Sigmoid colon (tissue), 3 donors: Measurements from ENCODE around the gene AUTS2.

Experiments
- CTCF ChIP-seq, 4 experiments: fragments of 450-650 bp in 3 of 4; fragments of 200-600 bp in 1 of 4; IDR thresholded peaks; one replicate each; pipeline ENCODE4 v1.5.1; 2016 to 2019; ENCODE audit warnings: antibody characterized with exemption in 4 of 4, mild to moderate bottlenecking in 3 of 4, moderate library complexity in 2 of 4
- POLR2A ChIP-seq, 2 donors: fragments of 450-650 bp; IDR thresholded peaks; one replicate each; pipeline ENCODE4 v1.6.1; 2016; ENCODE audit warnings: antibody characterized with exemption in 2 of 2, mild to moderate bottlenecking in 2 of 2, moderate library complexity in 2 of 2

- TF ChIP-seq CTCF (IDR thresholded peaks at IDR 0.05) (no peak), POLR2A (IDR thresholded peaks at IDR 0.05) (no peak)
These were observed 407.6 kb downstream of the AUTS2 start for GRCh38 chr7:70005891-70006260.
